Thyroid gland (tissue), 4 donors: ENCODE results near the gene DOK7. TPM values are rescaled to one million over a fixed set of nuclear protein-coding genes. Genes with fewer than 3 reads are reported as not detected.

ENCODE experiments used
- DNase-seq, 2 donors: peaks; one replicate each; pipeline ENCODE4 v3.0.0-alpha.2; 2019
- H3K27ac ChIP-seq, 3 donors: fragments of 200-600 bp; sonication (generic); 1 replicate in 2 of 3; 2 replicates in 1 of 3; pipeline ENCODE4 v1.5.1; 2016 to 2019; ENCODE audit warnings: mild to moderate bottlenecking in 1 of 3, moderate library complexity in 1 of 3
- H3K27me3 ChIP-seq: fragments of 200-600 bp; sonication (generic); one replicate; pipeline ENCODE4 v1.5.1; 2019
- H3K36me3 ChIP-seq, 2 donors: fragments of 200-600 bp; sonication (generic); one replicate each; pipeline ENCODE4 v1.5.1; 2016 to 2019
- H3K4me1 ChIP-seq, 2 donors: fragments of 200-600 bp; sonication (generic); one replicate each; pipeline ENCODE4 v1.5.1; 2017 to 2019
- H3K4me3 ChIP-seq, 3 donors: fragments of 200-600 bp; sonication (generic); replicated peaks in 1 of 3; 1 replicate in 2 of 3; 2 replicates in 1 of 3; pipeline ENCODE4 v1.5.1; 2016; ENCODE audit warnings: mild to moderate bottlenecking in 1 of 3
- H3K9me3 ChIP-seq: fragments of 200-600 bp; sonication (generic); one replicate; pipeline ENCODE4 v1.5.1; 2017
- POLR2A ChIP-seq, 2 donors: fragments of 450-650 bp; IDR thresholded peaks; one replicate each; pipeline ENCODE4 v1.6.1; 2017; ENCODE audit warnings: antibody characterized with exemption in 2 of 2, mild to moderate bottlenecking in 2 of 2, moderate library complexity in 1 of 2
- WGBS, 2 donors: methylation state at CpG; one replicate each; pipeline ENCODE4 v1.1.5; 2017; 5-methylcytosine and 5-hydroxymethylcytosine counted together
- intact Hi-C: fragments of 100-400 bp; cut with DNase I; formaldehyde crosslinking; loops from one replicate; pipeline ENCODE4 v1.15.1; 2023
- total RNA-seq, 4 donors: library from RNA; depleted of rRNA; stranded (reverse); fragments of >200 nt; gene quantifications; one replicate each; pipeline ENCODE4 v1.2.3, GENCODE V29; 2016
- TF ChIP-seq, protein P1 (sequence below), 6 experiments: fragments of 200-600 bp in 3 of 6; fragments of 450-650 bp in 3 of 6; sonication (generic) in 3 of 6; IDR thresholded peaks; one replicate each; pipeline ENCODE4 v1.5.1; 2016 to 2019; ENCODE audit warnings: antibody characterized with exemption in 6 of 6, mild to moderate bottlenecking in 2 of 6, inconsistent platforms in 1 of 6, moderate library complexity in 1 of 6

DOK7 gene
- total RNA-seq, 4 donors from 2014 or later = 0.25 to 2.7 (median 0.52) TPM

DNA sequence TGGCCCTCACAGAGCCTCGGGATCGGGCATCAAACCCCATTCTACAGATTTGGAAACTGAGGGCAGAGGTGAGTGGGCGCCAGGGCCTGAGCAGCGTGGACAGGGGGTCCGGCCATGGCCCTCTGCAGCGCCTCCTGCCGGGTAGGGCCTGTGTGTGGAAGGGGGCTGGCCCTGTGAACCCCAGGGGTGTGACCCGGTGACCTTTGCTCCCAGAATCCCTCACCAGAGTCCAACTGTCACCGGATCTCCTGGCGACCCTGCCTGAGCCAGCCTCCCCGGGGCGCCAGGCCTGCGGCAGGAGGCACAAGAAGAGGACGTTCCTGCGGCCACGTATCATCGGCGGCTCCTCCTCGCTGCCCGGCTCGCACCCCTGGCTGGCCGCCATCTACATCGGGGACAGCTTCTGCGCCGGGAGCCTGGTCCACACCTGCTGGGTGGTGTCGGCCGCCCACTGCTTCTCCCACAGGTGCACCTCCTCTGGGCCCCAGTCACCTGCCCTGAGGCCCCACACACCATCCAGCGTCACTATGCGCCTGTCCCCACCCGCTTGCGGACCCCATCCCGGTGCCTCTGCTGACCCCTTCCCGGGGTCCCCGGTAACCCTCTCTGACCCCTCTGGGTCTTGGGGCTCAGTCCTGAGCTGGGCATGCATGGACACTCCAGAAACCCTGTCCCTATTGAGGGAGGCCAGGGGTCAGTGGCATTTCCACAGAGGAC lies 17.1 kb upstream of the DOK7 start:
- no peak overlapping the region for H3K4me3 ChIP-seq
- DNase-seq = no peak
- no peaks in the 10 kb centered on the region for H3K27me3 ChIP-seq
- H3K27ac ChIP-seq = no peak overlapping the region
- intact Hi-C loops = no loop called here
- no peaks in the 10 kb centered on the region for H3K36me3 ChIP-seq
- no peak for TF ChIP-seq POLR2A (IDR thresholded peaks at IDR 0.05)
- no peaks in the 10 kb centered on the region for H3K4me1 ChIP-seq
- 95% methylated on average over 19 to 32 of the region's 34 CpGs for WGBS, 2 donors
- H3K9me3 ChIP-seq = no peaks in the 10 kb centered on the region

DNA sequence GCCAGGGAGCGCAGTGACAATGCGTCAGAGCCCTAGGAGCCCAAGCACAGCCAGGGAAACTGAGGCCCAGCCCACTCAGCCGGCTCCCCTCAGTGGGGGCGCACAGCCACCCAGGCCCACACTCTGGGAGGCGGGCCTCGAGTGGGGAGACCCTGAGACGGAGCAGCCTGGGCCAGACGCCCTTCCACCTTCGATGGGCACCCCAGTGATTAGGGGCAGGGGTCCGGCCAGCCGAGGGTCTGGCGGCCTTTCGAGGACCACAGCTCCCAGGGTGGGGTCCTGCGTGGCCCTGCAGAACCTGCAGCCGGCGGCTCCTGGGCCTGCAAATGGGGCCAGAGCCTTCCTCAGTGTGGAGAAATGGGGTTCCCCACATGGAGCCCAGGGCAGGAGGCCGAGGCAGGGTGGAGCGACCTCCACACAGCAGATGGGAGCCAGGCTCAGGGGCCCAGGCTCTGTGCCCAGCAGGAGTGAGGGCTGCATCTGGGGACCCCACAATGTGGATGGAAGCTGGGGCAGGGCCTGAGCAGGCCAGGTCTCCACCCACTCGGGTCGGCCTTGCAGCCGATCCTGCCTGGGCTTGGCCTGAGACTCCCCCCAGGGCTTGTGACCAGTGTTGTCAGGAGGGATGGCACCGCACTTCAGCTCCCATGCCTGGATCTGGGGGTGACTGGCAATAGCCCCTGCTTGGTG lies 16.3 kb upstream of the DOK7 start:
- no peak for DNase-seq
- WGBS, 2 donors = 96 to 100% methylated on average over 4 to 7 of the region's 22 CpGs
- Histone ChIP-seq H3K27ac (no peak overlapping the region), H3K36me3 (no peaks in the 10 kb centered on the region), H3K4me3 (no peak overlapping the region), H3K9me3 (no peaks in the 10 kb centered on the region), H3K27me3 (no peaks in the 10 kb centered on the region), H3K4me1 (peaks cover 0 to 2% of the 10 kb centered on the region in 2 donors)
- intact Hi-C loops = no loop called here
- TF ChIP-seq, protein P1, sequence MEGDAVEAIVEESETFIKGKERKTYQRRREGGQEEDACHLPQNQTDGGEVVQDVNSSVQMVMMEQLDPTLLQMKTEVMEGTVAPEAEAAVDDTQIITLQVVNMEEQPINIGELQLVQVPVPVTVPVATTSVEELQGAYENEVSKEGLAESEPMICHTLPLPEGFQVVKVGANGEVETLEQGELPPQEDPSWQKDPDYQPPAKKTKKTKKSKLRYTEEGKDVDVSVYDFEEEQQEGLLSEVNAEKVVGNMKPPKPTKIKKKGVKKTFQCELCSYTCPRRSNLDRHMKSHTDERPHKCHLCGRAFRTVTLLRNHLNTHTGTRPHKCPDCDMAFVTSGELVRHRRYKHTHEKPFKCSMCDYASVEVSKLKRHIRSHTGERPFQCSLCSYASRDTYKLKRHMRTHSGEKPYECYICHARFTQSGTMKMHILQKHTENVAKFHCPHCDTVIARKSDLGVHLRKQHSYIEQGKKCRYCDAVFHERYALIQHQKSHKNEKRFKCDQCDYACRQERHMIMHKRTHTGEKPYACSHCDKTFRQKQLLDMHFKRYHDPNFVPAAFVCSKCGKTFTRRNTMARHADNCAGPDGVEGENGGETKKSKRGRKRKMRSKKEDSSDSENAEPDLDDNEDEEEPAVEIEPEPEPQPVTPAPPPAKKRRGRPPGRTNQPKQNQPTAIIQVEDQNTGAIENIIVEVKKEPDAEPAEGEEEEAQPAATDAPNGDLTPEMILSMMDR (IDR thresholded peaks at IDR 0.05) = no peak
- no peak for TF ChIP-seq POLR2A (IDR thresholded peaks at IDR 0.05)

DNA sequence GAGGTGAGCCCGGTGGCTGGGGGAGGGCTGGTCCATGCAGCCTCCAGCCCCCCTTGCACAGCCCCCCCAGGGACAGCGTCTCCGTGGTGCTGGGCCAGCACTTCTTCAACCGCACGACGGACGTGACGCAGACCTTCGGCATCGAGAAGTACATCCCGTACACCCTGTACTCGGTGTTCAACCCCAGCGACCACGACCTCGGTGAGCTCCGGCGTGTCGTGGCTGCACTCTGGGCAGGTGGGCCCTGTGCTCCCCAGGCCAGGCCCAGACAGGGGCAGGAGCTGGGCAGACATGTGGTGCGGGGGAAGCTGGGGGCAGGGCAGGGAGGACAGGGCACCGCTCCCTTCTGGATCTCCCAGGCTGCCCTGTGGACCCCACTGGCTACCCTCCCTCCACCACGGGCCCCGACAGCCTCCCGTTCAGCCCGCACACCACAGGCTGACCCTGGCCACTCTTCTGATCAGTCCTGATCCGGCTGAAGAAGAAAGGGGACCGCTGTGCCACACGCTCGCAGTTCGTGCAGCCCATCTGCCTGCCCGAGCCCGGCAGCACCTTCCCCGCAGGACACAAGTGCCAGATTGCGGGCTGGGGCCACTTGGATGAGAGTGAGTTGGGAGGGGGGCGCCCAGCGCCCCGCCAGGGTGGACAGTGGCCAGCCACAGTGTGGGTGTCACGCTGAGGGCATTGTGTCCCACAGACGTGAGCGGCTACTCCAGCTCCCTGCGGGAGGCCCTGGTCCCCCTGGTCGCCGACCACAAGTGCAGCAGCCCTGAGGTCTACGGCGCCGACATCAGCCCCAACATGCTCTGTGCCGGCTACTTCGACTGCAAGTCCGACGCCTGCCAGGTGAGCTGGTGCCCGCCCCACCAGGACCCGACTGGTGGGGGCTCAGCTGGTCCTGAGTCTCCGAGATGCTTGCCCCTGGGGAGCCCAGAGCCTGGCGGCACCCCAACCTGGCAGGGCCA lies 15.4 kb upstream of the DOK7 start:
- no peak for TF ChIP-seq POLR2A (IDR thresholded peaks at IDR 0.05)
- TF ChIP-seq, protein P1 (IDR thresholded peaks at IDR 0.05) = no peak
- 91 to 94% methylated on average over 18 to 40 of the region's 53 CpGs for WGBS, 2 donors
- intact Hi-C loops = no loop called here
- no peak for DNase-seq
- Histone ChIP-seq H3K4me1 (peaks cover 0 to 6% of the 10 kb centered on the region in 2 donors), H3K27ac (no peak overlapping the region), H3K36me3 (no peaks in the 10 kb centered on the region), H3K9me3 (no peaks in the 10 kb centered on the region), H3K27me3 (no peaks in the 10 kb centered on the region), H3K4me3 (no peak overlapping the region)

DNA sequence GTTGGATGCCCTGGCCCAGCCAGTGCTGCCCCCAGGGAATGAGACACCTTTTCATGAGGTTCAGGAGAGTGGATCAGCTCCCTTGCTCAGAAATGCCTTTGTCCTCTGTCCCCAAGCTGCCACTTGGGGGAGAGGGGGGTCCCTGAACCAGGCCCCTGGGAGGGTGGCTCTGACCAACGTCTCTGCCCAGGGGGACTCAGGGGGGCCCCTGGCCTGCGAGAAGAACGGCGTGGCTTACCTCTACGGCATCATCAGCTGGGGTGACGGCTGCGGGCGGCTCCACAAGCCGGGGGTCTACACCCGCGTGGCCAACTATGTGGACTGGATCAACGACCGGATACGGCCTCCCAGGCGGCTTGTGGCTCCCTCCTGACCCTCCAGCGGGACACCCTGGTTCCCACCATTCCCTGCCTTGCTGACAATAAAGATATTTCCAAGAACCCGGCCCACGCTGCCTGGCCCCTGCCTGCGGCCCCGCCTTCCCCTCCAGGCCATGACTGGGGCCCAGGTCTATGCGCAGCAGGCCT lies 14.0 kb upstream of the DOK7 start:
- peaks cover 0 to 6% of the 10 kb centered on the region in 2 donors for H3K4me1 ChIP-seq
- TF ChIP-seq, protein P1 (IDR thresholded peaks at IDR 0.05) = no peak
- no peak for TF ChIP-seq POLR2A (IDR thresholded peaks at IDR 0.05)
- intact Hi-C loops = no loop called here
- no peak overlapping the region for H3K27ac ChIP-seq
- no peaks in the 10 kb centered on the region for H3K27me3 ChIP-seq
- H3K36me3 ChIP-seq = no peaks in the 10 kb centered on the region
- H3K4me3 ChIP-seq = no peak overlapping the region
- no peak for DNase-seq
- 90% methylated on average over 11 of the region's 21 CpGs; no CpG with 5 or more reads in 1 of the 2 donors for WGBS, 2 donors
- H3K9me3 ChIP-seq = no peaks in the 10 kb centered on the region
